K562 (cell line): ENCODE results near the gene WDR18. TPM values are rescaled to one million over a fixed set of nuclear protein-coding genes. Genes with fewer than 3 reads are reported as not detected.

Source experiments
- ARID3B ChIP-seq: fragments of 250-450 bp; sonication (Bioruptor Pico); IDR thresholded peaks from 2 replicates; pipeline ENCODE4 v1.4.0; 2020; ENCODE audit warnings: borderline replicate concordance
- E2F3 ChIP-seq: fragments of 250-450 bp; sonication (Bioruptor Pico); IDR thresholded peaks from 2 replicates; pipeline ENCODE4 v1.4.0; 2020; ENCODE audit warnings: mild to moderate bottlenecking
- HMG20A ChIP-seq: fragments of 450-650 bp; formaldehyde crosslinking; conservative IDR thresholded peaks from 2 replicates; pipeline ENCODE4 v1.4.0; 2020; ENCODE audit warnings: mild to moderate bottlenecking, mixed read lengths
- KAT7 ChIP-seq: sonication (generic); formaldehyde crosslinking; IDR thresholded peaks from 2 replicates; pipeline ENCODE4 v1.8.0; 2022; ENCODE audit warnings: missing genetic modification reagents, mild to moderate bottlenecking, borderline replicate concordance
- MCM3 ChIP-seq: fragments of 450-650 bp; IDR thresholded peaks from 2 replicates; pipeline ENCODE4 v1.6.1; 2016
- TAF7 ChIP-seq: fragments of 450-650 bp; IDR thresholded peaks from 2 replicates; pipeline ENCODE4 v1.6.1; 2016; ENCODE audit warnings: missing genetic modification characterization, missing compliant biosample characterization
- TBL1XR1 ChIP-seq, 2 experiments: IDR thresholded peaks; 2 replicates each; pipeline ENCODE4 v1.6.1; 2012; ENCODE audit warnings: improper control_type of control experiment in 2 of 2, low read length in 2 of 2, mild to moderate bottlenecking in 1 of 2
- ZNF12 ChIP-seq: sonication (generic); formaldehyde crosslinking; IDR thresholded peaks from 2 replicates; pipeline ENCODE4 v1.4.0; 2020; ENCODE audit warnings: mild to moderate bottlenecking, missing genetic modification reagents
- polyA plus RNA-seq, 8 experiments: library from polyadenylated mRNA; depleted of rRNA in 4 of 8; stranded (reverse) in 5 of 8; unstranded in 3 of 8; fragments of >200 nt; fragmentation: Nextera tagmentation in 2 of 8; fragmentation: Illumina TruSeq in 1 of 8; extraction: Ambion mirVana in 2 of 8; extraction: Trizol in 1 of 8; gene quantifications; 2 replicates each; pipeline versions ENCODE4 v1.2.1 to v1.2.3, GENCODE V29; 2011 to 2014; ENCODE audit warnings: inconsistent platforms in 1 of 8, missing spikeins in 1 of 8
- total RNA-seq, 7 experiments: library from RNA; depleted of rRNA in 6 of 7; stranded (reverse); fragments of >200 nt in 6 of 7; fragmentation: Illumina TruSeq in 2 of 7; extraction: Trizol in 2 of 7; gene quantifications; 2 replicates each; pipeline versions ENCODE4 v1.2.1 to v1.2.3, GENCODE V29; 2011 to 2021; ENCODE audit warnings: low replicate concordance in 1 of 7
- TF ChIP-seq, protein P1 (sequence below), 2 experiments: IDR thresholded peaks; 2 replicates each; pipeline ENCODE4 v1.6.1; 2011; ENCODE audit warnings: borderline replicate concordance in 1 of 2, control low read depth in 1 of 2, low read depth in 1 of 2, low read length in 1 of 2, mild to moderate bottlenecking in 1 of 2, mixed read lengths in 1 of 2, moderate library complexity in 1 of 2; ENCODE audit not compliant: insufficient read depth in 1 of 2, insufficient read length in 1 of 2, poor library complexity in 1 of 2, severe bottlenecking in 1 of 2; ENCODE audit errors: extremely low read depth in 1 of 2
- TF ChIP-seq, protein P2 (sequence below), 2 experiments: fragments of 250-450 bp in 1 of 2; fragments of 450-650 bp in 1 of 2; sonication (Bioruptor Pico) in 1 of 2; IDR thresholded peaks; 2 replicates each; pipeline versions ENCODE4 v1.6.1 to v1.8.0; 2016 to 2021; ENCODE audit warnings: mild to moderate bottlenecking in 2 of 2, moderate library complexity in 2 of 2, missing compliant biosample characterization in 1 of 2, missing genetic modification characterization in 1 of 2
- TF ChIP-seq, protein P3 (sequence below): IDR thresholded peaks from 3 replicates; pipeline ENCODE4 v1.6.1; 2011; ENCODE audit warnings: borderline replicate concordance, mild to moderate bottlenecking, moderate library complexity; ENCODE audit not compliant: insufficient read length; ENCODE audit errors: extremely low read depth
- TF ChIP-seq, protein P4 (sequence below): fragments of 250-450 bp; sonication (Bioruptor Pico); IDR thresholded peaks from 2 replicates; pipeline ENCODE4 v1.4.0; 2020

WDR18 gene
- total and polyA plus RNA-seq, 9 of the 15 experiments (the other 6 are each of a cell fraction or from before 2014, with no cell fraction given): 0.65 to 181 (median 30.1) TPM

GRCh38 chr19:958967-959855 lies 24.9 kb upstream of the WDR18 start (continued):
- TF ChIP-seq KAT7 (CRISPR knock-in tag) (peak; percentile 78; the same call in 1 of the 2 replicates), TBL1XR1 (IDR thresholded peaks at IDR 0.05; ENCODE audit: low read length in 2 of 2) (no peak), MCM3 (no peak), HMG20A (CRISPR knock-in tag) (no peak), TAF7 (tag) (no peak), ARID3B (CRISPR knock-in tag) (0 out of 2 replicates have a peak, but pooled peaks have one; percentile 41), ZNF12 (CRISPR knock-in tag) (0 out of 2 replicates have a peak, but pooled peaks have one; percentile 42), E2F3 (CRISPR knock-in tag) (0 out of 2 replicates have a peak, but pooled peaks have one; percentile 14)
- TF ChIP-seq, protein P1, sequence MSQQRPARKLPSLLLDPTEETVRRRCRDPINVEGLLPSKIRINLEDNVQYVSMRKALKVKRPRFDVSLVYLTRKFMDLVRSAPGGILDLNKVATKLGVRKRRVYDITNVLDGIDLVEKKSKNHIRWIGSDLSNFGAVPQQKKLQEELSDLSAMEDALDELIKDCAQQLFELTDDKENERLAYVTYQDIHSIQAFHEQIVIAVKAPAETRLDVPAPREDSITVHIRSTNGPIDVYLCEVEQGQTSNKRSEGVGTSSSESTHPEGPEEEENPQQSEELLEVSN (IDR thresholded peaks at IDR 0.05; ENCODE audit: borderline replicate concordance in 1 of 2, extremely low read depth in 1 of 2, insufficient read depth in 1 of 2, insufficient read length in 1 of 2, low read depth in 1 of 2, low read length in 1 of 2, poor library complexity in 1 of 2, severe bottlenecking in 1 of 2): peak in 1 of 2 experiments; percentile 31
- TF ChIP-seq, protein P2, sequence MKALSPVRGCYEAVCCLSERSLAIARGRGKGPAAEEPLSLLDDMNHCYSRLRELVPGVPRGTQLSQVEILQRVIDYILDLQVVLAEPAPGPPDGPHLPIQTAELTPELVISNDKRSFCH (CRISPR knock-in tag; IDR thresholded peaks at IDR 0.05): no peak
- TF ChIP-seq, protein P2 (tag; IDR thresholded peaks at IDR 0.05): no peak
- TF ChIP-seq, protein P3, sequence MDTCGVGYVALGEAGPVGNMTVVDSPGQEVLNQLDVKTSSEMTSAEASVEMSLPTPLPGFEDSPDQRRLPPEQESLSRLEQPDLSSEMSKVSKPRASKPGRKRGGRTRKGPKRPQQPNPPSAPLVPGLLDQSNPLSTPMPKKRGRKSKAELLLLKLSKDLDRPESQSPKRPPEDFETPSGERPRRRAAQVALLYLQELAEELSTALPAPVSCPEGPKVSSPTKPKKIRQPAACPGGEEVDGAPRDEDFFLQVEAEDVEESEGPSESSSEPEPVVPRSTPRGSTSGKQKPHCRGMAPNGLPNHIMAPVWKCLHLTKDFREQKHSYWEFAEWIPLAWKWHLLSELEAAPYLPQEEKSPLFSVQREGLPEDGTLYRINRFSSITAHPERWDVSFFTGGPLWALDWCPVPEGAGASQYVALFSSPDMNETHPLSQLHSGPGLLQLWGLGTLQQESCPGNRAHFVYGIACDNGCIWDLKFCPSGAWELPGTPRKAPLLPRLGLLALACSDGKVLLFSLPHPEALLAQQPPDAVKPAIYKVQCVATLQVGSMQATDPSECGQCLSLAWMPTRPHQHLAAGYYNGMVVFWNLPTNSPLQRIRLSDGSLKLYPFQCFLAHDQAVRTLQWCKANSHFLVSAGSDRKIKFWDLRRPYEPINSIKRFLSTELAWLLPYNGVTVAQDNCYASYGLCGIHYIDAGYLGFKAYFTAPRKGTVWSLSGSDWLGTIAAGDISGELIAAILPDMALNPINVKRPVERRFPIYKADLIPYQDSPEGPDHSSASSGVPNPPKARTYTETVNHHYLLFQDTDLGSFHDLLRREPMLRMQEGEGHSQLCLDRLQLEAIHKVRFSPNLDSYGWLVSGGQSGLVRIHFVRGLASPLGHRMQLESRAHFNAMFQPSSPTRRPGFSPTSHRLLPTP: no peak
- TF ChIP-seq, protein P4, sequence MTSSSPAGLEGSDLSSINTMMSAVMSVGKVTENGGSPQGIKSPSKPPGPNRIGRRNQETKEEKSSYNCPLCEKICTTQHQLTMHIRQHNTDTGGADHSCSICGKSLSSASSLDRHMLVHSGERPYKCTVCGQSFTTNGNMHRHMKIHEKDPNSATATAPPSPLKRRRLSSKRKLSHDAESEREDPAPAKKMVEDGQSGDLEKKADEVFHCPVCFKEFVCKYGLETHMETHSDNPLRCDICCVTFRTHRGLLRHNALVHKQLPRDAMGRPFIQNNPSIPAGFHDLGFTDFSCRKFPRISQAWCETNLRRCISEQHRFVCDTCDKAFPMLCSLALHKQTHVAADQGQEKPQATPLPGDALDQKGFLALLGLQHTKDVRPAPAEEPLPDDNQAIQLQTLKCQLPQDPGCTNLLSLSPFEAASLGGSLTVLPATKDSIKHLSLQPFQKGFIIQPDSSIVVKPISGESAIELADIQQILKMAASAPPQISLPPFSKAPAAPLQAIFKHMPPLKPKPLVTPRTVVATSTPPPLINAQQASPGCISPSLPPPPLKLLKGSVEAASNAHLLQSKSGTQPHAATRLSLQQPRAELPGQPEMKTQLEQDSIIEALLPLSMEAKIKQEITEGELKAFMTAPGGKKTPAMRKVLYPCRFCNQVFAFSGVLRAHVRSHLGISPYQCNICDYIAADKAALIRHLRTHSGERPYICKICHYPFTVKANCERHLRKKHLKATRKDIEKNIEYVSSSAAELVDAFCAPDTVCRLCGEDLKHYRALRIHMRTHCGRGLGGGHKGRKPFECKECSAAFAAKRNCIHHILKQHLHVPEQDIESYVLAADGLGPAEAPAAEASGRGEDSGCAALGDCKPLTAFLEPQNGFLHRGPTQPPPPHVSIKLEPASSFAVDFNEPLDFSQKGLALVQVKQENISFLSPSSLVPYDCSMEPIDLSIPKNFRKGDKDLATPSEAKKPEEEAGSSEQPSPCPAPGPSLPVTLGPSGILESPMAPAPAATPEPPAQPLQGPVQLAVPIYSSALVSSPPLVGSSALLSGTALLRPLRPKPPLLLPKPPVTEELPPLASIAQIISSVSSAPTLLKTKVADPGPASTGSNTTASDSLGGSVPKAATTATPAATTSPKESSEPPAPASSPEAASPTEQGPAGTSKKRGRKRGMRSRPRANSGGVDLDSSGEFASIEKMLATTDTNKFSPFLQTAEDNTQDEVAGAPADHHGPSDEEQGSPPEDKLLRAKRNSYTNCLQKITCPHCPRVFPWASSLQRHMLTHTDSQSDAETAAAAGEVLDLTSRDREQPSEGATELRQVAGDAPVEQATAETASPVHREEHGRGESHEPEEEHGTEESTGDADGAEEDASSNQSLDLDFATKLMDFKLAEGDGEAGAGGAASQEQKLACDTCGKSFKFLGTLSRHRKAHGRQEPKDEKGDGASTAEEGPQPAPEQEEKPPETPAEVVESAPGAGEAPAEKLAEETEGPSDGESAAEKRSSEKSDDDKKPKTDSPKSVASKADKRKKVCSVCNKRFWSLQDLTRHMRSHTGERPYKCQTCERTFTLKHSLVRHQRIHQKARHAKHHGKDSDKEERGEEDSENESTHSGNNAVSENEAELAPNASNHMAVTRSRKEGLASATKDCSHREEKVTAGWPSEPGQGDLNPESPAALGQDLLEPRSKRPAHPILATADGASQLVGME: 0 out of 2 replicates have a peak, but pooled peaks have one; percentile 38
